ENCODE data around the gene NMB. TPM values are rescaled to one million over a fixed set of nuclear protein-coding genes. Genes with fewer than 3 reads are reported as not detected.
A peak's percentile ranks its signal among the peaks of the same experiment; 100 is the strongest.

NMB gene
- 10 to 100 TPM; 12.9 to 43.4 (median 23.5) TPM for total RNA-seq

GRCh38 chr15:84658080-84658787, at the start of gene NMB:
NMB (minus strand) TSS chr15:84658199; CDS start chr15:84658152, 47 bp downstream.
- intact Hi-C loops (cut with DNase I) = loop anchor here (5.0 to 10.0 kb wide), 2 partner anchors 59 to 87 kb away; partner anchors contain the start of genes SEC11A and ZNF592
- peak; percentile 95 to 97 for DNase-seq
- H3K27ac ChIP-seq = peak within 1 kb of the TSS; percentile 76 to 86 (median 84)
- 1% methylated on average over 19 to 21 of the region's 61 CpGs for WGBS, 2 donors
- H3K4me3 ChIP-seq (replicated peaks in 1 of 3) = peak within 1 kb of the TSS in 2 of 3 donors; percentile 42 to 57
- peak in 5 of 6 experiments; percentile 36 to 70 (median 58) for TF ChIP-seq CTCF (IDR thresholded peaks at IDR 0.05)
- TF ChIP-seq POLR2A (IDR thresholded peaks at IDR 0.05) = peak in 1 of 2 donors; percentile 77
- no peaks in the 10 kb centered on the region for H3K36me3 ChIP-seq
- H3K9me3 ChIP-seq = no peaks in the 10 kb centered on the region
- H3K27me3 ChIP-seq = no peaks in the 10 kb centered on the region
- H3K4me1 ChIP-seq = peaks cover 24 to 49% of the 10 kb centered on the region in 2 donors

GRCh38 chr15:84703808-84704207, 45.8 kb upstream of the NMB start:
- Histone ChIP-seq H3K9me3 (no peaks in the 10 kb centered on the region), H3K27ac (no peak overlapping the region), H3K27me3 (no peaks in the 10 kb centered on the region), H3K4me3 (replicated peaks in 1 of 3) (no peak overlapping the region), H3K4me1 (peaks cover 5 to 27% of the 10 kb centered on the region in 2 donors), H3K36me3 (no peaks in the 10 kb centered on the region)
- no peak for TF ChIP-seq POLR2A (IDR thresholded peaks at IDR 0.05)
- TF ChIP-seq CTCF (IDR thresholded peaks at IDR 0.05) = no peak
- DNase-seq = no peak
- 93 to 95% methylated on average over 5 of the region's 5 CpGs for WGBS, 2 donors
- intact Hi-C loops (cut with DNase I) = no loop called here

- Histone ChIP-seq H3K4me3 (replicated peaks in 1 of 3) (no peak overlapping the region), H3K27me3 (no peaks in the 10 kb centered on the region), H3K4me1 (peaks cover 5 to 27% of the 10 kb centered on the region in 2 donors), H3K27ac (peak overlapping the region; percentile 25 to 53 (median 26)), H3K36me3 (no peaks in the 10 kb centered on the region), H3K9me3 (no peaks in the 10 kb centered on the region)
- intact Hi-C loops (cut with DNase I) = no loop called here
- DNase-seq = peak; percentile 75 to 77
- TF ChIP-seq POLR2A (IDR thresholded peaks at IDR 0.05) (no peak), CTCF (IDR thresholded peaks at IDR 0.05) (no peak)
- 31 to 35% methylated on average over 4 of the region's 4 CpGs for WGBS, 2 donors
These were observed 45.0 kb upstream of the NMB start for GRCh38 chr15:84702961-84703482.

- no peak for DNase-seq
- Histone ChIP-seq H3K9me3 (no peaks in the 10 kb centered on the region), H3K36me3 (no peaks in the 10 kb centered on the region), H3K27ac (no peak overlapping the region), H3K4me1 (peaks cover 5 to 27% of the 10 kb centered on the region in 2 donors), H3K4me3 (replicated peaks in 1 of 3) (no peak overlapping the region), H3K27me3 (no peaks in the 10 kb centered on the region)
- TF ChIP-seq POLR2A (IDR thresholded peaks at IDR 0.05) (no peak), CTCF (IDR thresholded peaks at IDR 0.05) (no peak)
- 84 to 87% methylated on average over 8 of the region's 8 CpGs for WGBS, 2 donors
- intact Hi-C loops (cut with DNase I) = no loop called here
These were observed 41.7 kb upstream of the NMB start for GRCh38 chr15:84699538-84700191.

Measured in thyroid gland (tissue), 4 donors.